Hindlimb muscle (tissue), 1 donor: ENCODE measurements around the gene SAP25. TPM values are rescaled to one million over a fixed set of nuclear protein-coding genes. Genes with fewer than 3 reads are reported as not detected.
A peak's percentile ranks its signal among the peaks of the same experiment; 100 is the strongest.
"Not testable (repeated sequence)": the region's sequence is repeated elsewhere in the genome, so short reads cannot be mapped to it uniquely, and the experiment has no call there.

Experiments used
- DNase-seq: peaks from one replicate; pipeline ENCODE4 v3.0.0-alpha.2; 2013
- polyA plus RNA-seq: library from polyadenylated mRNA; unstranded; fragments of 120-200 nt; gene quantifications from one replicate; pipeline ENCODE4 v1.2.1, GENCODE V29; 2013; ENCODE audit not compliant: insufficient read length

The SAP25 gene
- polyA plus RNA-seq, 1 donor: 3.5 TPM

GRCh38 chr7:100559127-100559526, 14.6 kb downstream of the SAP25 start:
- DNase-seq: no peak

- no peak for DNase-seq
These were observed 17.2 kb downstream of the SAP25 start for GRCh38 chr7:100556541-100556940.

- DNase-seq: no peak
These were observed 18.0 kb downstream of the SAP25 start for GRCh38 chr7:100555701-100556100.

- DNase-seq: no peak
These were observed 20.7 kb downstream of the SAP25 start for GRCh38 chr7:100553032-100553431.

- no peak for DNase-seq
These were observed 21.2 kb downstream of the SAP25 start for GRCh38 chr7:100552532-100552931.

GRCh38 chr7:100548446-100548845, 25.3 kb downstream of the SAP25 start:
- DNase-seq: not testable (repeated sequence)

- no peak for DNase-seq
These were observed 25.8 kb downstream of the SAP25 start for GRCh38 chr7:100547872-100548271.

GRCh38 chr7:100546926-100547800, 26.5 kb downstream of the SAP25 start:
- no peak for DNase-seq

GRCh38 chr7:100546129-100546925, 27.4 kb downstream of the SAP25 start:
- no peak for DNase-seq

GRCh38 chr7:100545360-100546128, 28.2 kb downstream of the SAP25 start:
- no peak for DNase-seq

GRCh38 chr7:100544967-100545359, 28.7 kb downstream of the SAP25 start:
- no peak for DNase-seq

- no peak for DNase-seq
These were observed 29.3 kb downstream of the SAP25 start for GRCh38 chr7:100544386-100544785.

- DNase-seq: no peak
These were observed 30.1 kb downstream of the SAP25 start for GRCh38 chr7:100543586-100543985.

- DNase-seq: not testable (repeated sequence)
These were observed 32.4 kb downstream of the SAP25 start for GRCh38 chr7:100541309-100541708.

- DNase-seq: no peak
These were observed 33.5 kb downstream of the SAP25 start for GRCh38 chr7:100540073-100540723.

- DNase-seq: no peak
These were observed 34.2 kb downstream of the SAP25 start for GRCh38 chr7:100539436-100540006.

GRCh38 chr7:100538654-100539435, 34.9 kb downstream of the SAP25 start, which contains the start of gene AGFG2:
Gene AGFG2 (plus strand): TSS chr7:100539203. CDS start chr7:100539347, 144 bp downstream.
- DNase-seq: peak; percentile 100

GRCh38 chr7:100538348-100538653, 35.4 kb downstream of the SAP25 start:
- no peak for DNase-seq

GRCh38 chr7:100536695-100537094, 37.0 kb downstream of the SAP25 start:
- DNase-seq: not testable (repeated sequence)

- DNase-seq: not testable (repeated sequence)
These were observed 37.7 kb downstream of the SAP25 start for GRCh38 chr7:100535982-100536381.
